Cerebellar cortex (tissue), 1 donor: ENCODE results near the gene SPEM2.
"Not testable (repeated sequence)": the region's sequence is repeated elsewhere in the genome, so short reads cannot be mapped to it uniquely, and the experiment has no call there.

Experiments used
- DNase-seq: peaks from one replicate; pipeline ENCODE4 v3.0.0-alpha.2; 2015; ENCODE audit warnings: low spot score

Gene SPEM2

DNA sequence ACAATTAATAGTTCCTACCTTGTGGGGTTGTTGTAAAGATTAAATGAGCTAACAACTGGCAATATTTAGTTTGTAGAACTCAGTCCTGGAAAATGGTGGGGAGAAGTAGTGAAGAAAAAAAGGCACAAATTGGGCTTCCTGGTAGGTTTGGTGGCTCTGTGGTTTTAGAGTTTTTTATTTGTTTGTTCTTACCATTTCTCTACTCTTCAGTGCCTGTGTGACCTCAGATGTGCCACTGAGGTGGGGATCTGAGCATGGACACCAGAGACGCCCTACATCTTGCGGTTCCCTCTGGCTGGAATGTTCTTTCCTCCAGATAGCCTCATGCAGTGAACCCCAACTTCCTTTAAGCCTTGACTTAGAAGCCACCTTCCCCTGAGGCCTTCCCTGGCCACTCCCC lies 46.3 kb downstream of the SPEM2 start:
- DNase-seq, result no peak

GRCh38 chr17:7474767-7475166 lies 49.4 kb downstream of the SPEM2 start:
- DNase-seq, result not testable (repeated sequence)

DNA sequence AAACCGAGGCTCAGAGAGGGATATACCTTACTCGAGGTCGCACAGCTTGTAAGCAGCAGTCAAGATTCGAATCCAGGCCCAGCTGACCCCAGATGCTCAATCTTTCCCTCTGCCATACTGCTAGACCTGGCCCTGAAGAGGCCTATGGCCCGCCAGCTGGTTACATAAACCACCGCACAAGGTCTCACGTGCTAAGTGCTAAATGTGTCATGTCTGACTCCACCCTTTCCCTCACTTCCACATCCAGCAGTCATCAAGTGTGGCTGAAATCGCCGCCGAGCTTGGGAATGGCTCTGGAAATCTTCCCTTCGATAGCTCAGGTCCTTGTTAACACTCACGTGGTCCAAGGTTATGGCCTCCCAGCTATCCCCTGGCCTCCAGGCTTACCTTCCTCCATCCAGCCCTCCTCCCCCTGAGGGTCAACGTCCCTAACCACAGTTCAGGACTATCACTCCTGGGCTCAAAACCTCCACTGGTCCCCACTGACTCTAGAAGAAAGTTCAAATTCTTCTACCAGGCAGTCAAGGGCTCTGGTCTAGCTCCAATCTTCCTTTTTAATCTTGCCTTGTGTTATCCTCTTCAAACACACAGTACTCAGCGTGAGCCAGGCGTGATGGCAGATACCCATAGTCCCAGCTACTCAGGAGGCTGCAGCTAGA lies 50.5 kb downstream of the SPEM2 start:
- DNase-seq, result no peak

DNA sequence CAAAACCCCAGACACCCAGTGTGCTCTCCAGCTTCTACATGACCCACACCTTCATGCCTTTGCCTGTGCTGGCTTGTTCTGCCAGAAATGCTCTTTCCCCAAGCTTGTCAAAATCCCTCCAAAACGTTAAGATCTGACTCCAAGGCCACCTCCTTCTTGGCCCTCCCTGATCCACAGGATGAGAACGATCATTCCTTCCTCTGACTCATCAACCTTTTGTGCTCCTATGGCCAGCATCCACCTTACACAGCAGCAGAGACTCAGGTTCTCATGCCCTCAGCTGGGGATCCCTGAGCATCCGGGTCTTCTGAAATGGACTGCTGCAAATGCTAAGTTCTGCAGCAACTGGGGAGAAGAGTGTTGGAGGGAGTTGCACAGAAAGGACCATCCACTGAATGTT lies 51.1 kb downstream of the SPEM2 start:
- DNase-seq, result no peak

DNA sequence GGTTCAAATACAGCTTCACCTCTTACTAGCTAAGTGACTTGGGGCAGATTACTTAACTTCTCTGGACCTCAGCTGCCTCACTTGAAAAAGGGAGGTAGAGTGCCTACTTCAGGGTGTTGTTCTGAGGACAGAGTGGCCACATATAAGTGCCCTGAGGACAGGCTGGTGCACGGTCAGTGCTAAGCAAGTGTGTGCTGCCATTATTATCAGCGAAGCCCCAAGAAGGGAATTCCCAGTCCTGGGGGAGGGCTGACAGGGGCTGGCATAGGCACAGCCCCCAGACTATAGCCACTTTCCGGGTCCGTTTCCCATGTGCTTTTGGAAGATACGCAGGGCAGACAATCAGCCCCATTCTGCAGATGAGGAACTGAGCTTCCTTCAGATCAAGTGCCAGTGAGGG lies 51.5 kb downstream of the SPEM2 start:
- no peak for DNase-seq
